OCI-LY1 (cell line): ENCODE data around the gene PDE4C.

Experiments
- H2AFZ ChIP-seq: fragments of 200-600 bp; sonication (generic), shearing (Covaris generic); 2 replicates; pipeline ENCODE4 v1.6.0; 2014; ENCODE audit warnings: antibody characterized with exemption, mild to moderate bottlenecking, low read length
- H3F3A ChIP-seq: fragments of 200-600 bp; sonication (generic), shearing (Covaris generic); 2 replicates; pipeline ENCODE4 v1.6.0; 2014; ENCODE audit warnings: mild to moderate bottlenecking, antibody characterized with exemption, low read length, moderate library complexity; ENCODE audit not compliant: insufficient read depth
- H3K27ac ChIP-seq: fragments of 200-600 bp; sonication (generic); 2 replicates; pipeline ENCODE4 v1.5.1; 2014; ENCODE audit warnings: low read length, mixed run types, mild to moderate bottlenecking, low read depth; ENCODE audit not compliant: poor library complexity, severe bottlenecking
- H3K27me3 ChIP-seq: fragments of 200-600 bp; sonication (generic); 2 replicates; pipeline ENCODE4 v1.6.0; 2014; ENCODE audit warnings: antibody characterized with exemption, mild to moderate bottlenecking, low read length, moderate library complexity; ENCODE audit not compliant: insufficient read depth
- H3K36me3 ChIP-seq: fragments of 200-600 bp; sonication (generic); 2 replicates; pipeline ENCODE4 v1.6.1; 2014; ENCODE audit warnings: mild to moderate bottlenecking, antibody characterized with exemption, low read length, moderate library complexity, mixed read lengths; ENCODE audit not compliant: insufficient read depth
- H3K4me1 ChIP-seq: fragments of 200-600 bp; sonication (generic); 2 replicates; pipeline ENCODE4 v1.5.1; 2014; ENCODE audit warnings: mild to moderate bottlenecking, low read length, moderate library complexity; ENCODE audit not compliant: insufficient read depth, severe bottlenecking
- H3K4me2 ChIP-seq: fragments of 200-600 bp; sonication (generic), shearing (Covaris generic); 2 replicates; pipeline ENCODE4 v1.6.1; 2014; ENCODE audit warnings: low read length
- H3K4me3 ChIP-seq: fragments of 200-600 bp; sonication (generic); 2 replicates; pipeline ENCODE4 v1.5.1; 2014; ENCODE audit warnings: low read length, low read depth, mild to moderate bottlenecking, mixed read lengths; ENCODE audit not compliant: poor library complexity, severe bottlenecking
- H3K79me2 ChIP-seq: fragments of 200-600 bp; shearing (Covaris generic); 2 replicates; pipeline ENCODE4 v1.6.1; 2016; ENCODE audit warnings: mixed run types, low read length, mixed read lengths; ENCODE audit not compliant: insufficient read depth
- H3K9ac ChIP-seq: fragments of 200-600 bp; sonication (generic), shearing (Covaris generic); 2 replicates; pipeline ENCODE4 v1.6.1; 2014; ENCODE audit warnings: mild to moderate bottlenecking, low read length, mixed read lengths
- H3K9me2 ChIP-seq: fragments of 200-600 bp; sonication (generic), shearing (Covaris generic); 2 replicates; pipeline ENCODE4 v1.6.1; 2014; ENCODE audit warnings: low read depth, mild to moderate bottlenecking, low read length, mixed read lengths
- H3K9me3 ChIP-seq: fragments of 200-600 bp; shearing (Covaris generic); 2 replicates; pipeline ENCODE4 v1.6.1; 2014; ENCODE audit warnings: low read length, mixed read lengths
- H4K20me1 ChIP-seq: fragments of 200-600 bp; sonication (generic), shearing (Covaris generic); 2 replicates; pipeline ENCODE4 v1.6.0; 2016; ENCODE audit warnings: mild to moderate bottlenecking, low read length; ENCODE audit not compliant: insufficient read depth
- EZH2 ChIP-seq: fragments of 200-600 bp; sonication (generic), shearing (Covaris generic); IDR thresholded peaks from 2 replicates; pipeline ENCODE4 v1.8.0; 2017; ENCODE audit warnings: borderline replicate concordance, mixed run types, mild to moderate bottlenecking, antibody characterized with exemption, low read length, moderate library complexity, mixed read lengths
- TF ChIP-seq, protein P1 (sequence below): fragments of 200-600 bp; sonication (generic), shearing (Covaris generic); IDR thresholded peaks from 2 replicates; pipeline ENCODE4 v1.5.1; 2017; ENCODE audit warnings: mild to moderate bottlenecking, antibody characterized with exemption, low read length, moderate library complexity, mixed read lengths

The PDE4C gene

GRCh38 chr19:18202778-18203407 lies 23.3 kb downstream of the PDE4C start:
- Histone ChIP-seq H2AFZ (no peak overlapping the region), H3K4me3 (peak overlapping the region; percentile 80), H3K9me3 (no peaks in the 10 kb centered on the region), H3K9ac (peak overlapping the region; percentile 71), H3K4me2 (peak overlapping the region; percentile 86), H3K4me1 (peaks cover 23% of the 10 kb centered on the region), H3F3A (no peaks in the 10 kb centered on the region), H3K9me2 (no peaks in the 10 kb centered on the region), H3K27me3 (no peaks in the 10 kb centered on the region), H3K36me3 (peaks cover 41% of the 10 kb centered on the region), H3K79me2 (no peaks in the 10 kb centered on the region), H3K27ac (peak overlapping the region; percentile 60), H4K20me1 (no peaks in the 10 kb centered on the region)
- TF ChIP-seq EZH2 = no peak
- TF ChIP-seq, protein P1, sequence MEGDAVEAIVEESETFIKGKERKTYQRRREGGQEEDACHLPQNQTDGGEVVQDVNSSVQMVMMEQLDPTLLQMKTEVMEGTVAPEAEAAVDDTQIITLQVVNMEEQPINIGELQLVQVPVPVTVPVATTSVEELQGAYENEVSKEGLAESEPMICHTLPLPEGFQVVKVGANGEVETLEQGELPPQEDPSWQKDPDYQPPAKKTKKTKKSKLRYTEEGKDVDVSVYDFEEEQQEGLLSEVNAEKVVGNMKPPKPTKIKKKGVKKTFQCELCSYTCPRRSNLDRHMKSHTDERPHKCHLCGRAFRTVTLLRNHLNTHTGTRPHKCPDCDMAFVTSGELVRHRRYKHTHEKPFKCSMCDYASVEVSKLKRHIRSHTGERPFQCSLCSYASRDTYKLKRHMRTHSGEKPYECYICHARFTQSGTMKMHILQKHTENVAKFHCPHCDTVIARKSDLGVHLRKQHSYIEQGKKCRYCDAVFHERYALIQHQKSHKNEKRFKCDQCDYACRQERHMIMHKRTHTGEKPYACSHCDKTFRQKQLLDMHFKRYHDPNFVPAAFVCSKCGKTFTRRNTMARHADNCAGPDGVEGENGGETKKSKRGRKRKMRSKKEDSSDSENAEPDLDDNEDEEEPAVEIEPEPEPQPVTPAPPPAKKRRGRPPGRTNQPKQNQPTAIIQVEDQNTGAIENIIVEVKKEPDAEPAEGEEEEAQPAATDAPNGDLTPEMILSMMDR = peak; percentile 44; the same call in 1 of the 2 replicates

GRCh38 chr19:18202397-18202777 lies 23.9 kb downstream of the PDE4C start:
- Histone ChIP-seq H3K9me2 (no peaks in the 10 kb centered on the region), H4K20me1 (no peaks in the 10 kb centered on the region), H3K9me3 (no peaks in the 10 kb centered on the region), H3F3A (no peaks in the 10 kb centered on the region), H3K27ac (peak overlapping the region; percentile 60), H3K4me2 (peak overlapping the region; percentile 86), H3K27me3 (no peaks in the 10 kb centered on the region), H3K79me2 (no peaks in the 10 kb centered on the region), H3K4me3 (peak overlapping the region; percentile 80), H3K36me3 (peaks cover 46% of the 10 kb centered on the region), H2AFZ (no peak overlapping the region), H3K4me1 (peaks cover 21% of the 10 kb centered on the region), H3K9ac (peak overlapping the region; percentile 71; the same call in 1 of the 2 replicates)
- no peak for TF ChIP-seq EZH2
- TF ChIP-seq, protein P1 = no peak

DNA sequence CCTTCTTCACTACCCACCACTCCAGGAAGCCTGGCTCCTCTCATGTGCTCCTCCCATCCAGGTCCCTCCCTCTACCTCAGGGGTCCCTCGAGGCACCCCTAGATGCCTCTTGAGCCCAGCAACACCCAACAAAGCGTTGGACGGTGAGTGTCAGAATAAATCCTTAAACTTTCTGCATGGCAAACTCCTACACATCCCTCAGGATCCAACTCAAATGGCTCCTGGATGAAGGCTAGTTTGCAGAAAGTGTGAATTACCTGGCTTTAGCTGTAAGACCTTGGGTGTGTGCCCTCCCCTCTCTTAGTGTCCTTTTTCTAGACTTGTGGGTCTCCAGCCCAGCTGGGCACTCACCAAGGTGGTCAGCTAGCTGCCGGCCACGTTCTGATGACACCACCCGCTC lies 27.9 kb downstream of the PDE4C start:
- Histone ChIP-seq H3K36me3 (peaks cover 62% of the 10 kb centered on the region), H3K4me2 (no peak overlapping the region), H3F3A (no peaks in the 10 kb centered on the region; the same call in 1 of the 2 replicates), H3K4me3 (no peak overlapping the region), H2AFZ (no peak overlapping the region), H3K9me2 (no peaks in the 10 kb centered on the region), H3K9me3 (no peaks in the 10 kb centered on the region), H3K4me1 (peaks cover 37% of the 10 kb centered on the region), H3K9ac (no peak overlapping the region), H4K20me1 (no peaks in the 10 kb centered on the region), H3K79me2 (no peaks in the 10 kb centered on the region), H3K27me3 (no peaks in the 10 kb centered on the region), H3K27ac (no peak overlapping the region)
- TF ChIP-seq, protein P1 = no peak
- TF ChIP-seq EZH2 = no peak
